Fibroblast of lung (primary cell): ENCODE results near the gene CCDC97. TPM values are rescaled to one million over a fixed set of nuclear protein-coding genes. Genes with fewer than 3 reads are reported as not detected.

Experiments used
- DNase-seq, 2 donors: peaks; one replicate each; pipeline versions ENCODE4 v3.0.0 to v3.0.0-alpha.2; 2010; ENCODE audit warnings: low read depth in 2 of 2
- H2AFZ ChIP-seq: 2 replicates; pipeline ENCODE4 v1.5.1; 2012; ENCODE audit warnings: low read length, control low read depth, inconsistent platforms
- H3K27ac ChIP-seq: 2 replicates; pipeline ENCODE4 v1.5.1; 2011; ENCODE audit warnings: low read length, control low read depth; ENCODE audit not compliant: insufficient read depth
- H3K27me3 ChIP-seq: 2 replicates; pipeline ENCODE4 v1.5.1; 2011; ENCODE audit warnings: mild to moderate bottlenecking, low read length; ENCODE audit not compliant: control insufficient read depth, insufficient read depth
- H3K36me3 ChIP-seq: 2 replicates; pipeline ENCODE4 v1.5.1; 2011; ENCODE audit warnings: low read length; ENCODE audit not compliant: control insufficient read depth, insufficient read depth
- H3K4me1 ChIP-seq: 2 replicates; pipeline ENCODE4 v1.5.1; 2011; ENCODE audit warnings: low read length; ENCODE audit not compliant: control insufficient read depth, insufficient read depth; ENCODE audit errors: extremely low read depth
- H3K4me2 ChIP-seq: 2 replicates; pipeline ENCODE4 v1.5.1; 2011; ENCODE audit warnings: low read length, control low read depth; ENCODE audit not compliant: insufficient read depth; ENCODE audit errors: extremely low read depth
- H3K4me3 ChIP-seq, 4 experiments: fragments of 200-600 bp in 1 of 4; sonication (generic) in 1 of 4; replicated peaks in 1 of 4; 2 replicates each; pipeline ENCODE4 v1.5.1; 2011 to 2016; ENCODE audit warnings: low read length in 4 of 4, low read depth in 3 of 4, mild to moderate bottlenecking in 3 of 4, control low read depth in 2 of 4, inconsistent platforms in 1 of 4, mixed read lengths in 1 of 4; ENCODE audit not compliant: insufficient read depth in 1 of 4; ENCODE audit errors: control extremely low read depth in 1 of 4
- H3K79me2 ChIP-seq: 2 replicates; pipeline ENCODE4 v1.5.1; 2012; ENCODE audit warnings: mild to moderate bottlenecking, low read length, inconsistent platforms; ENCODE audit not compliant: control insufficient read depth, insufficient read depth
- H3K9ac ChIP-seq: 2 replicates; pipeline ENCODE4 v1.5.1; 2011; ENCODE audit warnings: mild to moderate bottlenecking, low read length, control low read depth; ENCODE audit not compliant: insufficient read depth
- H3K9me3 ChIP-seq: 2 replicates; pipeline ENCODE4 v1.5.1; 2012; ENCODE audit warnings: low read depth, low read length; ENCODE audit not compliant: control insufficient read depth, insufficient read depth
- H4K20me1 ChIP-seq: 2 replicates; pipeline ENCODE4 v1.5.1; 2011; ENCODE audit warnings: low read length; ENCODE audit not compliant: control insufficient read depth, insufficient read depth; ENCODE audit errors: extremely low read depth
- CTCF ChIP-seq, 2 donors: IDR thresholded peaks in 1 of 2; conservative IDR thresholded peaks in 1 of 2; 1 replicate in 1 of 2; 2 replicates in 1 of 2; pipeline ENCODE4 v1.5.1; 2011 to 2012; ENCODE audit warnings: low read length in 2 of 2, control low read depth in 1 of 2, inconsistent platforms in 1 of 2, low read depth in 1 of 2, mild to moderate bottlenecking in 1 of 2
- EZH2 ChIP-seq: IDR thresholded peaks from 2 replicates; pipeline ENCODE4 v1.5.1; 2012; ENCODE audit warnings: low read length, control low read depth, mild to moderate bottlenecking; ENCODE audit errors: missing control alignments
- polyA plus RNA-seq, 2 donors: library from polyadenylated mRNA; depleted of rRNA in 1 of 2; stranded (reverse) in 1 of 2; unstranded in 1 of 2; fragments of >200 nt; gene quantifications; 2 replicates each; pipeline ENCODE4 v1.2.1, GENCODE V29; 2011 to 2012; ENCODE audit warnings: missing spikeins in 1 of 2
- total RNA-seq: library from RNA; depleted of rRNA; stranded (reverse); fragments of >200 nt; gene quantifications from 2 replicates; pipeline ENCODE4 v1.2.1, GENCODE V29; 2014

Gene CCDC97
- total and polyA plus RNA-seq, 2 donors (not counting 1 experiment from before 2014, with no cell fraction given), result 6.3 to 7.8 TPM

GRCh38 chr19:41297628-41298347 is 12.2 kb upstream of the CCDC97 start:
- no peak for TF ChIP-seq CTCF (conservative IDR thresholded peaks at IDR 0.05 in 1 of 2, IDR thresholded peaks at IDR 0.05 in 1 of 2; ENCODE audit: low read depth in 1 of 2, low read length in 2 of 2)
- no peak for TF ChIP-seq EZH2
- Histone ChIP-seq H2AFZ (no peak overlapping the region), H4K20me1 (no peaks in the 10 kb centered on the region), H3K4me3 (no peak overlapping the region), H3K36me3 (peaks cover 42% of the 10 kb centered on the region), H3K27ac (peak overlapping the region; percentile 93), H3K9ac (peak overlapping the region; percentile 72), H3K9me3 (no peaks in the 10 kb centered on the region), H3K4me1 (peaks cover 30% of the 10 kb centered on the region), H3K27me3 (no peaks in the 10 kb centered on the region), H3K4me2 (peak overlapping the region; percentile 23), H3K79me2 (peaks cover 7% of the 10 kb centered on the region)
- DNase-seq, result no peak

GRCh38 chr19:41298348-41298964 is 11.5 kb upstream of the CCDC97 start:
- TF ChIP-seq EZH2 (no peak), CTCF (conservative IDR thresholded peaks at IDR 0.05 in 1 of 2, IDR thresholded peaks at IDR 0.05 in 1 of 2; ENCODE audit: low read depth in 1 of 2, low read length in 2 of 2) (no peak)
- Histone ChIP-seq H3K27me3 (no peaks in the 10 kb centered on the region), H3K9ac (peak overlapping the region; percentile 72), H3K36me3 (peaks cover 45% of the 10 kb centered on the region), H3K27ac (peak overlapping the region; percentile 93), H3K4me2 (peak overlapping the region; percentile 38), H3K4me1 (peaks cover 30% of the 10 kb centered on the region), H4K20me1 (no peaks in the 10 kb centered on the region), H3K4me3 (no peak overlapping the region), H3K9me3 (no peaks in the 10 kb centered on the region), H2AFZ (no peak overlapping the region), H3K79me2 (peaks cover 7% of the 10 kb centered on the region)
- peak; percentile 77 to 81 for DNase-seq

GRCh38 chr19:41299046-41299754 is 10.8 kb upstream of the CCDC97 start:
- Histone ChIP-seq H2AFZ (no peak overlapping the region), H3K9me3 (no peaks in the 10 kb centered on the region), H3K9ac (peak overlapping the region; percentile 58), H3K4me1 (peaks cover 30% of the 10 kb centered on the region), H3K4me2 (no peak overlapping the region), H3K27ac (peak overlapping the region; percentile 93), H3K4me3 (no peak overlapping the region), H3K36me3 (peaks cover 41% of the 10 kb centered on the region), H3K27me3 (no peaks in the 10 kb centered on the region), H3K79me2 (peaks cover 7% of the 10 kb centered on the region), H4K20me1 (no peaks in the 10 kb centered on the region)
- TF ChIP-seq EZH2 (no peak), CTCF (conservative IDR thresholded peaks at IDR 0.05 in 1 of 2, IDR thresholded peaks at IDR 0.05 in 1 of 2; ENCODE audit: low read depth in 1 of 2, low read length in 2 of 2) (no peak)
- peak; percentile 11 to 13 for DNase-seq
